OCI-LY1 (cell line): ENCODE measurements around the gene ADD1.

Experiments used
- EZH2 ChIP-seq: fragments of 200-600 bp; sonication (generic), shearing (Covaris generic); IDR thresholded peaks from 2 replicates; pipeline ENCODE4 v1.8.0; 2017; ENCODE audit warnings: borderline replicate concordance, mixed run types, mild to moderate bottlenecking, antibody characterized with exemption, low read length, moderate library complexity, mixed read lengths
- TF ChIP-seq, protein P1 (sequence below): fragments of 200-600 bp; sonication (generic), shearing (Covaris generic); IDR thresholded peaks from 2 replicates; pipeline ENCODE4 v1.5.1; 2017; ENCODE audit warnings: mild to moderate bottlenecking, antibody characterized with exemption, low read length, moderate library complexity, mixed read lengths

DNA sequence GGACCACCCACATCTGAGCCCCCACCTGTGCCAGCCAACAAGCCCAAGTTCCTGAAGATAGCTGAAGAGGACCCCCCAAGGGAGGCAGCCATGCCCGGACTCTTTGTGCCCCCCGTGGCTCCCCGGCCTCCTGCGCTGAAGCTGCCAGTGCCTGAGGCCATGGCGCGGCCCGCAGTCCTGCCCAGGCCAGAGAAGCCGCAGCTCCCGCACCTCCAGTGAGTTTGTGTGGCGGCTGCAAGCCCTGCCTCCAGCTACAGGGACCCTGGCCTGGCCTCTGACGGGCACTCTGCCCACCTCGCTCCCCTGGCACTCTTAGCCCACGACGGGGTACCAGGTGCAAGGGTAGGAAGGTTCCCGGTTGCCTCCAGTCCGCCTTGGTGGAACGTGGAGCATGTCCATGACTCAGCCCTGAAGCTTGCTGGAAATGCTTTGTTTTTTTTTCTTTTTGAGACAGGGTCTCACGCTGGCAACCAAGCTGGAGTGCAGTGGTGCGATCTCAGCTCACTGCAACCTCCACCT, 13.7 kb upstream of the ADD1 start:
- TF ChIP-seq, protein P1, sequence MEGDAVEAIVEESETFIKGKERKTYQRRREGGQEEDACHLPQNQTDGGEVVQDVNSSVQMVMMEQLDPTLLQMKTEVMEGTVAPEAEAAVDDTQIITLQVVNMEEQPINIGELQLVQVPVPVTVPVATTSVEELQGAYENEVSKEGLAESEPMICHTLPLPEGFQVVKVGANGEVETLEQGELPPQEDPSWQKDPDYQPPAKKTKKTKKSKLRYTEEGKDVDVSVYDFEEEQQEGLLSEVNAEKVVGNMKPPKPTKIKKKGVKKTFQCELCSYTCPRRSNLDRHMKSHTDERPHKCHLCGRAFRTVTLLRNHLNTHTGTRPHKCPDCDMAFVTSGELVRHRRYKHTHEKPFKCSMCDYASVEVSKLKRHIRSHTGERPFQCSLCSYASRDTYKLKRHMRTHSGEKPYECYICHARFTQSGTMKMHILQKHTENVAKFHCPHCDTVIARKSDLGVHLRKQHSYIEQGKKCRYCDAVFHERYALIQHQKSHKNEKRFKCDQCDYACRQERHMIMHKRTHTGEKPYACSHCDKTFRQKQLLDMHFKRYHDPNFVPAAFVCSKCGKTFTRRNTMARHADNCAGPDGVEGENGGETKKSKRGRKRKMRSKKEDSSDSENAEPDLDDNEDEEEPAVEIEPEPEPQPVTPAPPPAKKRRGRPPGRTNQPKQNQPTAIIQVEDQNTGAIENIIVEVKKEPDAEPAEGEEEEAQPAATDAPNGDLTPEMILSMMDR = no peak
- no peak for TF ChIP-seq EZH2
